Cardiac muscle cell (in vitro differentiated cells and primary cell): ENCODE measurements around the gene STOX1. TPM values are rescaled to one million over a fixed set of nuclear protein-coding genes. Genes with fewer than 3 reads are reported as not detected.
"Not testable (repeated sequence)": the region's sequence is repeated elsewhere in the genome, so short reads cannot be mapped to it uniquely, and the experiment has no call there.

Source experiments
- DNase-seq, 2 donors: peaks; one replicate each; pipeline versions ENCODE4 v3.0.0 to v3.0.0-alpha.2; 2010 to 2017; ENCODE audit warnings: low read depth in 1 of 2, low spot score in 1 of 2
- H3K27ac ChIP-seq: fragments of 200-600 bp; sonication (generic); 2 replicates; pipeline ENCODE4 v1.5.1; 2016
- H3K27me3 ChIP-seq: fragments of 200-600 bp; sonication (generic); 2 replicates; pipeline ENCODE4 v1.6.0; 2016; ENCODE audit warnings: control low read depth
- H3K36me3 ChIP-seq: fragments of 200-600 bp; sonication (generic); 2 replicates; pipeline ENCODE4 v1.5.1; 2016; ENCODE audit warnings: control low read depth
- H3K4me1 ChIP-seq: fragments of 200-600 bp; sonication (generic); 2 replicates; pipeline ENCODE4 v1.8.1; 2017; ENCODE audit warnings: low read depth, mild to moderate bottlenecking, mixed run types
- H3K4me3 ChIP-seq: fragments of 200-600 bp; sonication (generic); 2 replicates; pipeline ENCODE4 v1.5.1; 2016; ENCODE audit warnings: mild to moderate bottlenecking
- H3K9me3 ChIP-seq: fragments of 200-600 bp; sonication (generic); 2 replicates; pipeline ENCODE4 v1.5.1; 2017; ENCODE audit warnings: low read depth, mild to moderate bottlenecking, control low read depth
- CTCF ChIP-seq: IDR thresholded peaks from 2 replicates; pipeline ENCODE4 v1.5.1; 2012; ENCODE audit warnings: low read depth, mild to moderate bottlenecking, low read length
- polyA plus RNA-seq: library from polyadenylated mRNA; unstranded; fragments of >200 nt; fragmentation: Nextera tagmentation; extraction: Ambion mirVana; gene quantifications from 2 replicates; pipeline ENCODE4 v1.2.1, GENCODE V29; 2016
- total RNA-seq: library from RNA; depleted of rRNA; stranded (reverse); fragments of >200 nt; gene quantifications from 2 replicates; pipeline ENCODE4 v1.2.3, GENCODE V29; 2016

STOX1 gene
- total and polyA plus RNA-seq, 2 experiments from 2014 or later = 6.0 to 6.7 TPM

GRCh38 chr10:68934994-68935393 is 107.7 kb downstream of the STOX1 start:
- Histone ChIP-seq H3K36me3 (peaks cover 52% of the 10 kb centered on the region), H3K4me3 (no peak overlapping the region), H3K9me3 (no peaks in the 10 kb centered on the region), H3K4me1 (no peaks in the 10 kb centered on the region), H3K27ac (no peak overlapping the region), H3K27me3 (no peaks in the 10 kb centered on the region)
- no peak for DNase-seq
- TF ChIP-seq CTCF = no peak

DNA sequence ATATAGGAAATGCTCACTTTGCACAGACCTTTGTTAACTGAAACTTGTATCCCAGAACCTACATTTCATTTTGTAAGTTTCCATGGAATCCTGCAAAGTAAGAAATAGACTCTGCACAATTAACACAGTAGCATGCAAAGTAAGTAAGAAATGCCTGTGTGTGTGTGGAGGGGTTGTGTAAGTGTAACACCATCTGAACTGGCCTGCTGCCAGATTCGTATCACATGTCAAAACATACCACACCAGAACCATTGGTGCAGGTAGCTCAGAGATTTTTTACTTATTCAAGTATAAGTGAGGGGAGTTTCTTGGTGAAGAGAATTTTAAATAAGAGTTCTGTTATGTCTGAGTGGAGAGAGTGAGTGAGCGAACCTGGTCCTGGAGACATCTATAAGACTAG is 110.8 kb downstream of the STOX1 start:
- no peak overlapping the region for H3K27ac ChIP-seq
- peak; percentile 14 to 46 for DNase-seq
- no peak overlapping the region for H3K4me3 ChIP-seq
- no peaks in the 10 kb centered on the region for H3K27me3 ChIP-seq
- H3K9me3 ChIP-seq = no peaks in the 10 kb centered on the region
- TF ChIP-seq CTCF = no peak
- no peaks in the 10 kb centered on the region for H3K4me1 ChIP-seq
- H3K36me3 ChIP-seq = peaks cover 57% of the 10 kb centered on the region

- Histone ChIP-seq H3K36me3 (peaks cover 64% of the 10 kb centered on the region), H3K27me3 (no peaks in the 10 kb centered on the region), H3K27ac (no peak overlapping the region), H3K4me3 (no peak overlapping the region), H3K9me3 (no peaks in the 10 kb centered on the region), H3K4me1 (no peaks in the 10 kb centered on the region)
- no peak for TF ChIP-seq CTCF
- no peak for DNase-seq
Observed at GRCh38 chr10:68938884-68939283, 111.6 kb downstream of the STOX1 start.

GRCh38 chr10:68940917-68941316 is 113.6 kb downstream of the STOX1 start:
- H3K27ac ChIP-seq, H3K4me1 ChIP-seq, DNase-seq, H3K4me3 ChIP-seq, H3K27me3 ChIP-seq, H3K9me3 ChIP-seq: not testable (repeated sequence)
- H3K36me3 ChIP-seq = peaks cover 70% of the 10 kb centered on the region

Other genes with a start within 250 kb of the STOX1 start
- gene CCAR1, start 106.3 kb upstream of the STOX1 start, total RNA-seq = 61.4 and 85.7 TPM in 2 replicates
- 63.8 and 98.1 TPM in 2 replicates for gene CCAR1, start 106.3 kb upstream of the STOX1 start, polyA plus RNA-seq
- 48.2 and 52.0 TPM in 2 replicates for gene DDX50, start 73.8 kb downstream of the STOX1 start, total RNA-seq
- 48.6 and 52.7 TPM in 2 replicates for gene DDX50, start 73.8 kb downstream of the STOX1 start, polyA plus RNA-seq
- 19.5 and 31.3 TPM in 2 replicates for gene DDX21, start 128.6 kb downstream of the STOX1 start, total RNA-seq
- gene DDX21, start 128.6 kb downstream of the STOX1 start, polyA plus RNA-seq = 8.3 and 11.2 TPM in 2 replicates
- gene KIFBP, start 161.3 kb downstream of the STOX1 start, total RNA-seq = 25.1 and 26.6 TPM in 2 replicates
- gene KIFBP, start 161.3 kb downstream of the STOX1 start, polyA plus RNA-seq = 29.8 and 36.0 TPM in 2 replicates